Kidney epithelial cell (primary cell): ENCODE results near the gene SMIM43. TPM values are rescaled to one million over a fixed set of nuclear protein-coding genes. Genes with fewer than 3 reads are reported as not detected.

Source experiments
- DNase-seq: peaks from one replicate; pipeline ENCODE4 v3.0.0-alpha.2; 2010; ENCODE audit warnings: low read depth
- H3K27me3 ChIP-seq: 2 replicates; pipeline ENCODE4 v1.6.0; 2011; ENCODE audit warnings: low read length; ENCODE audit not compliant: control insufficient read depth, insufficient read depth
- H3K36me3 ChIP-seq: 2 replicates; pipeline ENCODE4 v1.5.1; 2011; ENCODE audit warnings: low read length; ENCODE audit not compliant: control insufficient read depth, insufficient read depth
- H3K4me3 ChIP-seq: 2 replicates; pipeline ENCODE4 v1.5.1; 2011; ENCODE audit warnings: low read depth, mild to moderate bottlenecking, control low read depth, low read length
- total RNA-seq: library from RNA; depleted of rRNA; stranded (reverse); fragments of >200 nt; gene quantifications from 2 replicates; pipeline ENCODE4 v1.2.3, GENCODE V29; 2015
- TF ChIP-seq, protein P1 (sequence below): IDR thresholded peaks from 2 replicates; pipeline ENCODE4 v1.5.1; 2011; ENCODE audit warnings: mild to moderate bottlenecking, moderate library complexity, low read length, control low read depth, inconsistent platforms; ENCODE audit not compliant: insufficient read depth, poor library complexity, severe bottlenecking

Gene SMIM43
- total RNA-seq, 1 donor from 2014 or later = not detected

DNA sequence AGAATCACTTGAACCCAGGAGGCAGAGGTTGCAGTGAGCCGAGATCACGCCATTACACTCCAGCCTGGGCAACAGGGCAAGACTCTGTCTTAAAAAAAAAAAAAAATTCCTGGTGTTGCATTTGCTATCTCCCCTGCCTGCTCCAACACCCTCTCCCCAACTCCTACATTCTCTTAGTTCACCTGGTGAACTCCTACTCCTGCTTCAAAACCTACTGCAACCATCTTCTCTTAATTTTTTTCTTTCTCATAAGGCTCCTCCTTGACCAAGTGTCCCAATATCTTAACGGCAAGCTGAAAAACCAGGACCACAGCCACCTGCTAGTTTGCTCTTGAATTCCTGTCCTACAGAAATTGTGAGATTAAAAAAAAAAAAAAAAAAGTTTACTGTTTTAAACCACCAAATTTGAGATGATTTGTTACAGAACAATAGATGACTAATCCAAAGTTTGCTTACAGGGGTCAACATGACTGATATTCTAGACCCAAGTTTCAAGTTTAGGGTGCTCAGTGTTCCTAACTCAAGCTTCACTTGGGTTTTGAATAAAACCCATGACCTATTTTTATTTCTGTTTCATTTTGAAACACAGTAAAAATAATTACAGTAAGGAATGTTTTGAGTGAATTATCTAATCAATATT lies 55.1 kb downstream of the SMIM43 start:
- TF ChIP-seq, protein P1, sequence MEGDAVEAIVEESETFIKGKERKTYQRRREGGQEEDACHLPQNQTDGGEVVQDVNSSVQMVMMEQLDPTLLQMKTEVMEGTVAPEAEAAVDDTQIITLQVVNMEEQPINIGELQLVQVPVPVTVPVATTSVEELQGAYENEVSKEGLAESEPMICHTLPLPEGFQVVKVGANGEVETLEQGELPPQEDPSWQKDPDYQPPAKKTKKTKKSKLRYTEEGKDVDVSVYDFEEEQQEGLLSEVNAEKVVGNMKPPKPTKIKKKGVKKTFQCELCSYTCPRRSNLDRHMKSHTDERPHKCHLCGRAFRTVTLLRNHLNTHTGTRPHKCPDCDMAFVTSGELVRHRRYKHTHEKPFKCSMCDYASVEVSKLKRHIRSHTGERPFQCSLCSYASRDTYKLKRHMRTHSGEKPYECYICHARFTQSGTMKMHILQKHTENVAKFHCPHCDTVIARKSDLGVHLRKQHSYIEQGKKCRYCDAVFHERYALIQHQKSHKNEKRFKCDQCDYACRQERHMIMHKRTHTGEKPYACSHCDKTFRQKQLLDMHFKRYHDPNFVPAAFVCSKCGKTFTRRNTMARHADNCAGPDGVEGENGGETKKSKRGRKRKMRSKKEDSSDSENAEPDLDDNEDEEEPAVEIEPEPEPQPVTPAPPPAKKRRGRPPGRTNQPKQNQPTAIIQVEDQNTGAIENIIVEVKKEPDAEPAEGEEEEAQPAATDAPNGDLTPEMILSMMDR = no peak
- no peaks in the 10 kb centered on the region for H3K36me3 ChIP-seq
- no peaks in the 10 kb centered on the region for H3K27me3 ChIP-seq
- no peak for DNase-seq
- H3K4me3 ChIP-seq = no peak overlapping the region

Other genes starting within 250 kb of the SMIM43 start
- 334 and 356 TPM in 2 replicates for gene ANXA5, start 68.2 kb downstream of the SMIM43 start, total RNA-seq
- gene EXOSC9, start 36.2 kb upstream of the SMIM43 start, total RNA-seq = 27.9 and 39.2 TPM in 2 replicates
- gene CCNA2, start 58.7 kb upstream of the SMIM43 start, total RNA-seq = 7.2 and 9.2 TPM in 2 replicates
- 15.5 and 31.5 TPM in 2 replicates for gene BBS7, start 105.3 kb upstream of the SMIM43 start, total RNA-seq
- gene TRPC3, start 186.9 kb upstream of the SMIM43 start, total RNA-seq = not detected in 2 replicates